NCI-H1092 (cell line): ENCODE results near the gene P3H1.
"Not testable (repeated sequence)": the region's sequence is repeated elsewhere in the genome, so short reads cannot be mapped to it uniquely, and the experiment has no call there.

Source experiments
- DNase-seq: peaks from one replicate; lab custom pipeline; 2025; lab: John Stamatoyannopoulos, UW

Gene P3H1

GRCh38 chr1:42766741-42767509, at the start of gene P3H1, which contains the start of gene C1orf50:
Gene P3H1, minus strand, starts transcription at chr1:42767028. Its CDS starts 57 bp downstream, at chr1:42766971.
Gene C1orf50, plus strand, starts transcription at chr1:42767249. Its CDS starts 63 bp downstream, at chr1:42767312.
- peak; percentile 100 for DNase-seq

- DNase-seq, result no peak
Observed at GRCh38 chr1:42815941-42816584, 49.2 kb upstream of the P3H1 start.

GRCh38 chr1:42814815-42815214, 48.0 kb upstream of the P3H1 start:
- not testable (repeated sequence) for DNase-seq

- DNase-seq, result no peak
Observed at GRCh38 chr1:42807056-42807668, 40.3 kb upstream of the P3H1 start.

- no peak for DNase-seq
Observed at GRCh38 chr1:42806593-42806992, 39.8 kb upstream of the P3H1 start.

GRCh38 chr1:42806171-42806570, 39.3 kb upstream of the P3H1 start:
- no peak for DNase-seq

- no peak for DNase-seq
Observed at GRCh38 chr1:42801832-42802473, 35.1 kb upstream of the P3H1 start.

GRCh38 chr1:42797979-42798378, 31.2 kb upstream of the P3H1 start:
- DNase-seq, result no peak

GRCh38 chr1:42797414-42797813, 30.6 kb upstream of the P3H1 start:
- no peak for DNase-seq

GRCh38 chr1:42793824-42794223, 27.0 kb upstream of the P3H1 start:
- no peak for DNase-seq

GRCh38 chr1:42788021-42788420, 21.2 kb upstream of the P3H1 start:
- DNase-seq, result no peak

GRCh38 chr1:42786097-42786496, 19.3 kb upstream of the P3H1 start:
- no peak for DNase-seq

GRCh38 chr1:42784946-42785693, 18.3 kb upstream of the P3H1 start, which contains the start of gene TMEM269:
Gene TMEM269, plus strand, starts transcription at chr1:42784991. Its CDS starts 4,903 bp downstream, at chr1:42789894.
- DNase-seq, result no peak

- no peak for DNase-seq
Observed at GRCh38 chr1:42784547-42784945, 17.7 kb upstream of the P3H1 start.

- no peak for DNase-seq
Observed at GRCh38 chr1:42783092-42783491, 16.3 kb upstream of the P3H1 start.

GRCh38 chr1:42780176-42780575, 13.3 kb upstream of the P3H1 start:
- DNase-seq, result no peak

GRCh38 chr1:42779725-42780124, 12.9 kb upstream of the P3H1 start:
- no peak for DNase-seq

GRCh38 chr1:42777852-42778251, 11.0 kb upstream of the P3H1 start:
- no peak for DNase-seq

- DNase-seq, result no peak
Observed at GRCh38 chr1:42776502-42776901, 9.7 kb upstream of the P3H1 start.

- no peak for DNase-seq
Observed at GRCh38 chr1:42774928-42775526, 8.2 kb upstream of the P3H1 start.

- DNase-seq, result no peak
Observed at GRCh38 chr1:42773420-42773819, 6.6 kb upstream of the P3H1 start.
